GM12801 (cell line): ENCODE results near the gene ARHGAP20.

Experiments
- CTCF ChIP-seq: IDR thresholded peaks from one replicate; pipeline ENCODE4 v1.5.1; 2011; ENCODE audit warnings: control low read depth; ENCODE audit not compliant: insufficient read length; ENCODE audit errors: extremely low read depth

Gene ARHGAP20

GRCh38 chr11:110538154-110538553, 174.1 kb downstream of the ARHGAP20 start:
- TF ChIP-seq CTCF, result no peak

GRCh38 chr11:110530900-110531741, 181.1 kb downstream of the ARHGAP20 start:
- TF ChIP-seq CTCF, result no peak

GRCh38 chr11:110529043-110529442, 183.2 kb downstream of the ARHGAP20 start:
- TF ChIP-seq CTCF, result no peak

GRCh38 chr11:110527146-110527545, 185.1 kb downstream of the ARHGAP20 start:
- no peak for TF ChIP-seq CTCF
